Stimulated activated naive CD8-positive, alpha-beta T cell treated with anti-CD3 and anti-CD28 coated beads, Interleukin-15, Interleukin-2, amounts not matched to agents 100 ng/mL and 50 ng/mL, for 24 hours (primary cell): ENCODE results near the gene SDHAF1.
"Not testable (repeated sequence)": the region's sequence is repeated elsewhere in the genome, so short reads cannot be mapped to it uniquely, and the experiment has no call there.

Experiments
- H3K27ac Mint-ChIP-seq: one replicate; pipeline ENCODE4 v1.8.0; 2021; ENCODE audit warnings: mild to moderate bottlenecking, mixed read lengths
- H3K27me3 Mint-ChIP-seq: one replicate; pipeline ENCODE4 v1.8.0; 2021; ENCODE audit warnings: mixed read lengths
- H3K36me3 Mint-ChIP-seq: one replicate; pipeline ENCODE4 v1.8.0; 2021; ENCODE audit warnings: low read depth, mixed read lengths
- H3K4me1 Mint-ChIP-seq: one replicate; pipeline ENCODE4 v1.8.0; 2021; ENCODE audit warnings: low read depth, mixed read lengths
- H3K4me3 Mint-ChIP-seq: one replicate; pipeline ENCODE4 v1.8.0; 2021; ENCODE audit warnings: mild to moderate bottlenecking, mixed read lengths
- H3K9me3 Mint-ChIP-seq: one replicate; pipeline ENCODE4 v1.8.0; 2021; ENCODE audit warnings: mixed read lengths

SDHAF1 gene

DNA sequence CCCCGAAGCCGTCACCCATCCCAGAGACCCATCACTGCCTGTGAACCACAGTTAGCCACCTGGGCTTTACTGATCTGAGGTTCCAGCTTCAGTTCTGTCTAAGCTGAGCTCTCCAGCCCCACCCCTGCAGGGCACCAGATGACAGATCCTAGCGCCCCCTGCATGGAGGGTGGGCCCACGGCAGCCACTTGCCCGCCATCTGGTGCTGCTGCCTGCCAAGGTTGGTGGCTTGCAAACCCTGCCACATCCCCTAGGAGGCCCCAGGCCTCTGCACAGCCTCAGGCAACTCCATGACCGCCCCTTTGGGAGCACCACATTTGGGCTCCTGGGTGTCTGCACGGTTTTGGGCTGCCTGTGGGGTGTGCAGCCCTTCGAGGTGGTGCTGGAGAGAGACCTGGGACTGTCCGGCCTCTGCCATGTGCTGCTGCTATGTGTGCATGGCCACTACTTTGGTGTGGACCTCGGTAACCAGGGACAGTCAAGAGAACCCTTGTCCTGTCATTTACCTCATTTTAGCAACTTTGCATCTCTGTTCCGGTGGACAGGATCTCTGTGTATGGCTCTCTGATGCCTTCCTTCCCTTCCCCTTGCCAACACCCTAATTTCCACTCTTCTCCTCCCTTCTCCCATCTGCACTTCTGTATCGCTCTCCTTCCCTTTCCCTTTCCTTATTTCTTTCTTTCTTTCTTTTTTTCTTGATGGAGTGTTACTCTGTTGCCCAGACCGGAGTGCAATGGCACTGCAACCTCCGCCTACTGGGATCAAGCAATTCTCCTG is 17.4 kb upstream of the SDHAF1 start:
- Mint-ChIP-seq H3K36me3 (no peaks in the 10 kb centered on the region), H3K4me1 (no peaks in the 10 kb centered on the region), H3K27me3 (peaks cover 23% of the 10 kb centered on the region), H3K4me3 (no peak overlapping the region), H3K27ac (no peak overlapping the region), H3K9me3 (no peaks in the 10 kb centered on the region)

DNA sequence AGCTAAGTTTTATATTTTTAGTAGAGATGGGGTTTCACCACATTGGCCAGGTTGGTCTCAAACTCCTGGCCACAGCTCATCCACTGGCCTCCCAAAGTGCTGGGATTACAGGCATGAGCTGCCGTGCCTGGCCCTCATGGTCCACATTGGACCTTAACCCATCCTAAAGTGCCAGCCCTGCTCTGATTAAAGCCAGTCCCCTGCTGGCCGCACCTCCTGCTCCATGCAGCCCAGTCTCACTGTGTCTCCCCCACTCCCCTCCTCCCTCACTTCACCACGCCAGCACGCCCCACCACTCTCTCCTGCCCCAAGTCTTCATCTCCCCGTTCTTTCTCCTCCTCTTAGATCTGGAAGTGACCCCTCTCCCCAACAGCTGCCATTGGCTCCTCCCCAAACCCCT is 16.7 kb upstream of the SDHAF1 start:
- H3K4me1 Mint-ChIP-seq = no peaks in the 10 kb centered on the region
- H3K4me3 Mint-ChIP-seq = no peak overlapping the region
- H3K36me3 Mint-ChIP-seq = no peaks in the 10 kb centered on the region
- H3K27me3 Mint-ChIP-seq = peaks cover 23% of the 10 kb centered on the region
- H3K9me3 Mint-ChIP-seq = no peaks in the 10 kb centered on the region
- H3K27ac Mint-ChIP-seq = no peak overlapping the region

DNA sequence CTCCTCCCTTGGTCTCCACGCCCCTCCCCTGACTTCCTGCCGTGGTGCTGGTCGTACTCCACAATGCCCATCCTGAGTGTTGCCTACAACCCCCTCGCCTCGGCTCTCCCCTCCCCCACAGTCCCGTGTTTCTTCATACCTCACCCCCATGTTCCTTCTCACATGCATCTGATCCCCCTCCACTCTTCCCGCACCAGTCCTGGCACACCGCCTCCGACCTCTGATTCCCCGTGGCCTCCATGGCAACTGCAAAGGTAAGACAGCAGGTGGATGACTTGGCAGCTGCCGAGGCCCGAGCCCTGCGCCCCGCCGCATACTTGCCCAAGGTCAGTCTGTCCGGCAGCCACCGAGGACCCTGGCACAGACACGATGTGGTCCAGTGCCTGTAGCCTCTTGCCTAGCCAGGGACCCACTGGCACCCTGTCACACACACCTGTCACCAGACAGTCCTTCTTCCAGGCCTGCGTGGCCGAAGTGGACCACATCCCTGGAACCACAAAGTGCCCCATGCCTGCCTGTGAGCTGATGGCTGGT is 16.1 kb upstream of the SDHAF1 start:
- H3K27ac Mint-ChIP-seq = no peak overlapping the region
- H3K9me3 Mint-ChIP-seq = no peaks in the 10 kb centered on the region
- H3K36me3 Mint-ChIP-seq = no peaks in the 10 kb centered on the region
- peaks cover 23% of the 10 kb centered on the region for H3K27me3 Mint-ChIP-seq
- H3K4me3 Mint-ChIP-seq = no peak overlapping the region
- H3K4me1 Mint-ChIP-seq = no peaks in the 10 kb centered on the region

DNA sequence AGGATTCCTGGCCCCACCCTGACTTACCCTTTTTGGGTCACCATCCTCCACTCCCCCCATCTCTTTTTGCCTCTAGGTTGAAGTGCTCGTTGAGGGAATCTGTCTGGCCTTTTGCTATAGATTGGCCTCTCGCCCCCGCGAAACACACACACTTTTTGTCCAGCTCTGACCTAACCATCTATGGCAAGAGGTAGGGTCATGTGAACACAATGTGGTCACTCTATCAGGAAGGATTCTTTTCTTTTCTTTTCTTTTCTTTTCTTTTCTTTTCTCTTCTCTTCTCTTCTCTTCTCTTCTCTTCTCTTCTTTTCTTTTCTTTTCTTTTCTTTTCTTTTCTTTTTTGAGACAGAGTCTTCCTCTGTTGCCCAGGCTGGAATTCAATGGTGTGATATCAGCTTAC is 14.0 kb upstream of the SDHAF1 start:
- not testable (repeated sequence) for H3K4me3 Mint-ChIP-seq, H3K36me3 Mint-ChIP-seq, H3K27ac Mint-ChIP-seq, H3K9me3 Mint-ChIP-seq, H3K4me1 Mint-ChIP-seq
- H3K27me3 Mint-ChIP-seq = peaks cover 29% of the 10 kb centered on the region

DNA sequence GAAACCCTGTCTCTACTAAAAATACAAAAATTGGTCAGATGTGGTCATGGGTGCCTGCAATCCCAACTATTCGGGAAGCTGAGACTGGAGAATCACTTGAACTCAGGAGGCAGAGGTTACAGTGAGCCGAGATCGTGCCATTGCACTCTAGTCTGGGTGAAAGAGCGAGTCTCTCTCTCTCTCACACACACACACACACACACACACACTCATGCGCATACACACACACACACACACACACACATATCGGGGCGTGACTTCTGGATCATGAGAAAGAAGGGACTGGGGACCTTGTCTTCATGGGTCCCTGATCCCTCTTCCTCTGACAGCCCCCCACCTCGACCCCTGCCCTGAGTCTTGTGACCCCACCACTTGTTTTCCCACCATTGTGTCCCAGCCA is 11.8 kb upstream of the SDHAF1 start:
- Mint-ChIP-seq H3K27me3 (peaks cover 43% of the 10 kb centered on the region), H3K4me3 (no peak overlapping the region)

DNA sequence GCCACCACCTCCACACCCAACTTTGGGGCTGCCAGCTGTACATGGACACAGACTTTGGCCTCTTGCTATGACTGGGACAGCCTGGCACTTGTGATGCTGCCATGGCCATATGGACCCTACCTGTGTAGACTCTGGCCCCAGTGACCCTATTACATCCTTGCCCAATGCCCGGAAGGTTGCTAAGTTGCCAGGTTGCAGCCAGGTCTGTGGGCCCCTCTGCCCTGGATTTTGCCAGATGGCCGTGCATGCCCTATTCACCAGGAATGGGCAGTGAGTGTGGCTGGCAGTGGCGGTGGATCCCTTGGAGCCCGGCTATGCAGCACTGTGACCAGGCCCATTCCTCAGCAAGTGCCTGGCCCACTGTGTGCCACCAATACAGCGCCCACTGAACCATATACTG is 8.9 kb upstream of the SDHAF1 start:
- no peaks in the 10 kb centered on the region for H3K36me3 Mint-ChIP-seq
- peak overlapping the region; percentile 40 for H3K4me3 Mint-ChIP-seq
- peaks cover 36% of the 10 kb centered on the region for H3K27me3 Mint-ChIP-seq

More for the DNA sequence above, 11.8 kb upstream of the SDHAF1 start:
- no peak overlapping the region for H3K27ac Mint-ChIP-seq
- H3K9me3 Mint-ChIP-seq = no peaks in the 10 kb centered on the region
- H3K36me3 Mint-ChIP-seq = no peaks in the 10 kb centered on the region
- H3K4me1 Mint-ChIP-seq = peaks cover 8% of the 10 kb centered on the region

DNA sequence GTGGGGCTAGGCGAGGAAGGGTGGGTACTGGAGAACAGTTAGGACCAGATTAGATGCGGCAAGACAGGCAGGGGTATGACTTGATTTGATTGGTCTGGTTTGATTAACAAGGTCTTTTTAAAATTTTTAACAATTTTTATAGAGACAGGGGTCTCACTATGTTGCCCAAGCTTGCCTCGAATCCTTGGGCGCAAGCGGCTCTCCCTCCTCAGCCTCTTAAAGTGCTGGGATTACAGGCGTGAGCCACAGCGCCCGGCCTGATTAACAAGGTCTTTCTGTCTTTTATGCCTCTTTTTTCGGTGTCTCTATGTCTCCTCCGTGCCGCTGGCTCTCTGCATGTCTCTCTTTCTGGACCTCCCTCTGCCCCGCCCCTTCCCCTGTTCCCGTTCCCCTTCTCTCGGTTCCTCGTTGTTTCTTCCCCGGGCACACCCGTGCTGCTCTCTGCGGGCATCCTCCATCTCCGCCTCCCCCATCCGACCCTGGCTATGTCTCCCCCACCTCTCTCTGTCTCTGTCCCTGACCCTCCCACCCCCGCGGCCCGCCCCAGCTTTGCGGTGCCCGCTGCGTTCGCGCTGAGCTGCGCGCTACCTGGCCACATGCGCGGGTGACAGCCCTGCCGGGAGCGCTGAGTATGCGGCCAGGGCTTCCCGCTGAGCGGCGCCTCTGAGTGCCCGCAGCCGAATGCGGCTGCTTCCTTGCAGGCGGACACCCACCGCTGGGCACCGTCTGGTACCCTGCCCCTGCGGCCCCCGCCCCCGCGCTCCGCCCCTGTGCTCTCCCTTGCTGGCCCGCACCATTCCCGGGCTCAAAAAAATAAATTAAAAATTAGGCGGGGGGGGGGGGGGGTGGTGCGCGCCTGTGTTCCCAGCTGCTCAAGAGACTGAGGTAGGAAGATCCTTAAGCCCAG is 8.1 kb upstream of the SDHAF1 start:
- no peak overlapping the region for H3K27ac Mint-ChIP-seq
- no peaks in the 10 kb centered on the region for H3K36me3 Mint-ChIP-seq
- H3K27me3 Mint-ChIP-seq = peaks cover 33% of the 10 kb centered on the region
- H3K4me3 Mint-ChIP-seq = peak overlapping the region; percentile 71
- H3K4me1 Mint-ChIP-seq = peaks cover 8% of the 10 kb centered on the region
- H3K9me3 Mint-ChIP-seq = no peaks in the 10 kb centered on the region

More for the DNA sequence above, 8.9 kb upstream of the SDHAF1 start:
- peaks cover 8% of the 10 kb centered on the region for H3K4me1 Mint-ChIP-seq
- H3K9me3 Mint-ChIP-seq = no peaks in the 10 kb centered on the region
- H3K27ac Mint-ChIP-seq = no peak overlapping the region

DNA sequence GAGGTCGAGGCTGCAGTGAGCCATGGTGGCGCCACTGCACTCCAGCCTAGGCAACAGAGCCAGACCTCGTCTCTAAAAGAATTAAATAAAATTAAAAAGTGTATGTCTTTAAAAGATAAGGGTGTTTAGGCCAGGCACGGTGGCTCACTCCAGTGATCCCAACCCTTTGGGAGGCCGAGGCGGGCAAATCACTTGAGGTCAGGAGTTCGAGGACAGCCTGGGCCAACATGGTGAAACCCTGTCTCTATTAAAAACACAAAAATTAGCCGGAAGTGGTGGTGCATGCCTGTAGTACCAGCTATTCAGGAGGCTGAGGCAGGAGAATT is 7.5 kb upstream of the SDHAF1 start:
- Mint-ChIP-seq H3K4me3 (no peak overlapping the region), H3K9me3 (no peaks in the 10 kb centered on the region), H3K4me1 (peaks cover 8% of the 10 kb centered on the region), H3K27ac (no peak overlapping the region), H3K27me3 (peaks cover 33% of the 10 kb centered on the region), H3K36me3 (no peaks in the 10 kb centered on the region)

DNA sequence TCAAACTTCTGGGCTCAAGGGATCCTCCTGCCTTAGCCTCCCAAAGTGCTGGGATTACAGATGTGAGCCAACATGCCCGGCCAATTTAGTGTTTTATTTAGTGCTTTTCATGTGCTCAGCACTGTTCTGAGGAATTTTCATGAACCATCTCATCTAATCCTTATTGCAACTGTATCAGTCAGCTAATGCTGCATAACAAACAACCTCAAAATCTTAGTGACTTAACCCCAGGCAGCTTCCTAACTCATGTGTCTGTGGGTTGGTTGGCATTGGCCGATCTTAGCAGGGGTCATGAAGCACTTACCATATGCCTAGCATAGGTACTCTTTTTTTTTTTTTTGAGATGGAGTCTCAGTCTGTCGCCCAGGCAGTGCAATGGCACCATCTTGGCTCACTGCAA is 6.2 kb upstream of the SDHAF1 start:
- peaks cover 33% of the 10 kb centered on the region for H3K27me3 Mint-ChIP-seq
- no peaks in the 10 kb centered on the region for H3K9me3 Mint-ChIP-seq
- H3K4me3 Mint-ChIP-seq = no peak overlapping the region
- H3K36me3 Mint-ChIP-seq = no peaks in the 10 kb centered on the region
- H3K4me1 Mint-ChIP-seq = peaks cover 8% of the 10 kb centered on the region
- no peak overlapping the region for H3K27ac Mint-ChIP-seq

DNA sequence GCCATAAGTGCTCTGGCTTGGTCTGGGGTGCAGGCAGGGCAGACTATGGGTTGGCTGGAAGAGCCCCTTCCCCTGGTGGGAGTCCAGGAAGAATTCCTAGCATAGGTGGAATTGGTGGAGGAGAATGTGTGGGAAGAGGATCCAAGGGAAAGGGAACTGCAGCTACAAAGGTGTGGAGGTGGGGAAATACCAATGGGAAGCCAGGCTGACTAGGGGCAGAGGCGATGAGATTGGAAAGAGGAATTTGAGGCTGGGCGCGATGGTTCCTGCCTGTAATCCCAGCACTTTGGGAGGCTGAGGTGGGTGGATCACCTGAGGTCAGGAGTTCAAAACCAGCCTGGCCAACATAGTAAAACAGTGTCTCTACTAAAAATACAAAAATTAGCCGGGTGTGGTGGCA is 4.8 kb upstream of the SDHAF1 start:
- Mint-ChIP-seq H3K27ac (no peak overlapping the region), H3K9me3 (no peaks in the 10 kb centered on the region), H3K27me3 (peaks cover 31% of the 10 kb centered on the region), H3K4me1 (peaks cover 15% of the 10 kb centered on the region), H3K4me3 (no peak overlapping the region), H3K36me3 (no peaks in the 10 kb centered on the region)

DNA sequence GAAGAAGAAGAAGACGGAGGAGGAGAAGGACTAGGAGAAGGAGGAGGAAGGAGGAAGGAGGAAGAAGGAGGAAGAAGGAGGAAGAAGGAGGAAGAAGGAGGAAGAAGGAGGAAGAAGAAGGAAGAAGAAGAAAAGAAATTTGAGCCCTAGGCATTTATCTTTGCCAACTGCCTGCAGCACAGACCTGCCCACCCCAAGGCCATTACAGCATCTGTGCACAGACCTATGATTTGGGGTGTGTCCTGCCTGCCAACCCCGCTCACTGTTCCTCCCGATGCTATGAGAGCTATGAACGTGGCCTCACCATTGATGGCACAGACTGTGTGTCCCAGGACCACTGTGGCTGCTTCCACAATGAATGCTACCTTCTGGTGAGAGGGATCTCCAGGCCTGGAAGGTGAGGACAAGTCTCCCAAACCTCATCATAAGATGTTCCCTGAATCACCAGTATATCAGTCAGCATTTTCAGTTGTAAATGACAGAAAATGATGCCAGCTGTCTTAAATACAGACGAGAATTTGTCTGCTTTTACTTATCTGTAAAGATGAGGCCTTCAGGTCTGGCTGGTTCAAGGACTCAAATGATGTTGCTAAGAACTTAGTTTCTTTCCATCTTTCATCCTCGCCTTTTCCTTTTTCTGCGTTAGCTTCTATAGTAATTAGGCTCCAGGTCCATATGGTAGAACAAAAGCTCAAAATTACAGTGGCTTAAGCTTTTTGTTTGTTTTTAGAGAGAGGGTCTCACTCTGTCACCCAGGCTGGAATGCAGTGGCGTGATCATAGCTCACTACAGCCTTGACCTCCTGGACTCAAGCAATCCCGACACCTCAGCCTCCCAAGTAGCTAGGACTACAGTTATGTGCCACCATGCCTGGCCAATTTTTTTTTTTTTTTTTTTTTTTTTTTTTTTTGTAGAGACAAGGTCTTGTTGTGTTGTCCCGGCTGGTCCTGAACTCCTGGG is 3.9 kb upstream of the SDHAF1 start:
- Mint-ChIP-seq H3K4me1 (peaks cover 20% of the 10 kb centered on the region), H3K27ac (no peak overlapping the region), H3K27me3 (peaks cover 22% of the 10 kb centered on the region), H3K36me3 (peaks cover under 1% of the 10 kb centered on the region), H3K9me3 (no peaks in the 10 kb centered on the region), H3K4me3 (no peak overlapping the region)

DNA sequence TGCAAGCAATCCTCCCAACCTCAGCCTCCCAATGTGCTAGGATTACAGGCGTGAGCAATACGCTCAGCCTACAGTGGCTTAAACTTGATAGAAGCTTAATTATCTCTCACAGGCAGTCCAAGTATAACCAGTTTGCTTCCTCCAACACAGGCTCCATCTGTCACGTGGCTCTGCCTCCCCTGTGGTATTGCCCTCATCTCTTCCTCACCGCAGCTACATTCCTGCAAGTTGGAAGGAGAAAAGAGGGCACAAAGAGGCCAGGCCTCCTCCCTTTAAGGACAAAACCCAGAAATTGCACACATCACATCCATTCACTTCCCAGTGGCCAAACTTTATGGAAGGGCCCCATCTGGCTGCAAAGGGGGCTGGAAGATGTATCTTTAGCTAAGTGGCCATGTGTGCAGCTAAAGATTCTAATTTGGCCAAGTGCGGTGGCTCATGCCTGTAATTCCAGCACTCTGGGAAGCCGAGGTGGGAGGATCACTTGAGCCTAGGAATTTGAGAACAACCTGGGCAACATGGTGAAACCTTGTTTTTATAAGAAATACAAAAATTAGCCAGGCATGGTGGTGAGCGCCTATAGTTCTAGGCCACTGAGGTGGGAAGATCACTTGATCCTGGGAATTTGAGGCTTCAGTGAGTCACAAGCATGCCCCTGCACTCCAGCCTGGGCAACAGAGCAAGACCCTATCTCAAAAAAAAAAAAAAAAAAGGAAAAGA is 3.1 kb upstream of the SDHAF1 start:
- Mint-ChIP-seq H3K27me3 (peaks cover 16% of the 10 kb centered on the region), H3K27ac (no peak overlapping the region), H3K4me1 (peaks cover 22% of the 10 kb centered on the region), H3K36me3 (peaks cover 9% of the 10 kb centered on the region), H3K4me3 (no peak overlapping the region), H3K9me3 (no peaks in the 10 kb centered on the region)

DNA sequence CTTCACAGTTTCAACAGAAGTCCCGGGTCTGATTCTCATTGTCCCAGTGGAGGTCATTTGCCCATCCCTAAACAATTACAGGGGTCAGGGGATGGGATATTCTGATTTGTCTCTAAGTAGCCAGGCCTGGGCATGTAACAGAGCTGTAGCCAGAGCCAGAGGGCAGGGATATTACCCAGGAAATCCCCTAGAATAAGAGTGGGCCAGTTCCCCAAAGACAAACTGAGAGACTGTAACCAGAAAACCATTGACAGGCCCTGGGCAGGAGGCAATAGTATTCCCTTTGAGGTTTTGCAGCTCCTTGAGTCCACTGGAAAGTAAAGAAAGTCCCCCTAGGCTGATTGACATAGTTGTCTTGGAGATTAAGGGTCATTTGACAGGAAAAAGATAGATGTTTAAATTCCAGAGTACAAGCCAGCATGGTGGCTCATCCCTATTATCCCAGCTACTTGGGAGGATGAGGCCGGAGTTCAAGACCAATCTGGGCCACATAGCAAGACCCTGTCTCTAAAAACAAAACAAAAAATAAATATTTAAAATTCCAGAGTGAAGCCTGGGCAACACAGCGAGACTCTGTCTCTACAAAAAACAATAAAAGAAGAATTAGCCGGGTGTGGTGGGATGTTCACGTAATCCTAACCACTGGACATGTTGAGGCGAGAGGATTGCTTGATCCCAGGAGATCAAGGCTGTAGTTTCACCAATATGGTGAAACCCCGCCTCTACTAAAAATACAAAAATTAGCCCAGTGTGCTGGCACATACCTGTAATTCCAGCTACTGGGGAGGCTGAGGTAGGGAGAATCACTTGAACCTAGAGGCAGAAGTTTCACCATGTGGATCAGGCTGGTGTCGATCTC is 1.9 kb upstream of the SDHAF1 start:
- H3K9me3 Mint-ChIP-seq = no peaks in the 10 kb centered on the region
- H3K36me3 Mint-ChIP-seq = peaks cover 17% of the 10 kb centered on the region
- no peak overlapping the region for H3K27ac Mint-ChIP-seq
- H3K4me1 Mint-ChIP-seq = peaks cover 30% of the 10 kb centered on the region
- H3K27me3 Mint-ChIP-seq = peaks cover 10% of the 10 kb centered on the region
- no peak overlapping the region for H3K4me3 Mint-ChIP-seq
